ENCODE results near the gene KCTD20. TPM values are rescaled to one million over a fixed set of nuclear protein-coding genes. Genes with fewer than 3 reads are reported as not detected.

Gene KCTD20
- total RNA-seq, 1 experiment from 2014 or later: 23.7 TPM

- no peaks in the 10 kb centered on the region for H3K9me3 ChIP-seq (ENCODE audit: control insufficient read depth in 1 of 2, insufficient read depth in 1 of 2, low read depth in 1 of 2, low read length in 2 of 2)
- no peak for TF ChIP-seq ZFX (IDR thresholded peaks at IDR 0.05)
- no peak for TF ChIP-seq ATF3 (IDR thresholded peaks at IDR 0.05)
- no peak for TF ChIP-seq ZNF274 (IDR thresholded peaks at IDR 0.05; ENCODE audit: low read depth, low read length)
- no peak for TF ChIP-seq ELF1 (IDR thresholded peaks at IDR 0.05; ENCODE audit: borderline replicate concordance, low read depth)
- no peak for TF ChIP-seq EZH2phosphoT487 (IDR thresholded peaks at IDR 0.05; ENCODE audit: borderline replicate concordance)
- no peak for TF ChIP-seq MAX (IDR thresholded peaks at IDR 0.05)
- no peak for TF ChIP-seq EGR1 (IDR thresholded peaks at IDR 0.05; ENCODE audit: low read depth)
- TF ChIP-seq SP1 (IDR thresholded peaks at IDR 0.05; ENCODE audit: low read depth): no peak
- no peak for TF ChIP-seq CTCF (IDR thresholded peaks at IDR 0.05 in 2 of 3, conservative IDR thresholded peaks at IDR 0.05 in 1 of 3; ENCODE audit: borderline replicate concordance in 1 of 3, insufficient read depth in 1 of 3, low read depth in 2 of 3, low read length in 2 of 3)
- TF ChIP-seq POLR2A (IDR thresholded peaks at IDR 0.05; ENCODE audit: borderline replicate concordance, extremely low read depth, insufficient read depth, insufficient read length): no peak
- TF ChIP-seq EZH2 (IDR thresholded peaks at IDR 0.05): no peak
- no peak for TF ChIP-seq RAD21 (IDR thresholded peaks at IDR 0.05; ENCODE audit: low read depth)
- no peak for TF ChIP-seq CBX3 (IDR thresholded peaks at IDR 0.05; ENCODE audit: low read depth)
- TF ChIP-seq CEBPB (IDR thresholded peaks at IDR 0.05; ENCODE audit: low read depth): no peak
- TF ChIP-seq YY1 (IDR thresholded peaks at IDR 0.05; ENCODE audit: extremely low read depth, insufficient replicate concordance, low read depth, low read length): no peak
- TF ChIP-seq TCF7L2 (IDR thresholded peaks at IDR 0.05; ENCODE audit: borderline replicate concordance, extremely low read depth, insufficient read depth, insufficient read length): no peak
- TF ChIP-seq SIN3A (IDR thresholded peaks at IDR 0.05; ENCODE audit: low read depth): no peak
- no peak for TF ChIP-seq FOSL1 (IDR thresholded peaks at IDR 0.05; ENCODE audit: low read depth)
- TF ChIP-seq JUND (IDR thresholded peaks at IDR 0.05): no peak
- CTCF ChIA-PET: no interaction called here
- DNase-seq (ENCODE audit: low read depth, low spot score): no peak
- no peak overlapping the region for H3K27ac ChIP-seq (ENCODE audit: low read depth, low read length)
- peaks cover 7 to 8% of the 10 kb centered on the region in 2 experiments; a peak in 2 of 4 replicates for H3K36me3 ChIP-seq (ENCODE audit: control insufficient read depth in 1 of 2, insufficient read depth in 2 of 2, low read length in 2 of 2)
- H3K4me2 ChIP-seq (ENCODE audit: low read length): no peak overlapping the region
- H3K4me1 ChIP-seq (ENCODE audit: control insufficient read depth in 1 of 2, insufficient read depth in 2 of 2, low read length in 2 of 2): 0 out of 4 replicates have a peak, but pooled peaks cover 0 to 5% of the 10 kb centered on the region in 2 experiments
- POLR2A ChIA-PET: no interaction called here
- RAD21 ChIA-PET (ENCODE audit: low non-redundant PET in 1 of 2, low total read pairs in 2 of 2, uncharacterized antibody in 2 of 2, unreplicated experiment in 2 of 2): no interaction called here
- H3K4me3 ChIP-seq (replicated peaks in 1 of 2; ENCODE audit: low read depth in 1 of 2, low read length in 2 of 2): no peak overlapping the region
- no peaks in the 10 kb centered on the region for H3K9me2 ChIP-seq (ENCODE audit: insufficient read depth)
- H3K79me2 ChIP-seq (ENCODE audit: insufficient read depth, low read length): no peaks in the 10 kb centered on the region
- H3K27me3 ChIP-seq (ENCODE audit: insufficient read depth, low read length): no peaks in the 10 kb centered on the region
- intact Hi-C loops (cut with micrococcal nuclease): no loop called here
- no peaks in the 10 kb centered on the region for H4K20me1 ChIP-seq (ENCODE audit: insufficient read depth)
- no peak overlapping the region for H3K9ac ChIP-seq (ENCODE audit: low read length)
- no TSS peak for BruUV-seq (replicated peaks)
- ATAC-seq: no peak
- no peak overlapping the region for H2AFZ ChIP-seq (ENCODE audit: low read depth, low read length, poor library complexity, severe bottlenecking)
These were observed 58.9 kb downstream of the KCTD20 start for GRCh38 chr6:36501686-36502085.

Data from HCT116 (cell line).